SK-N-DZ (cell line): ENCODE measurements around the gene ATP5MC3. TPM values are rescaled to one million over a fixed set of nuclear protein-coding genes. Genes with fewer than 3 reads are reported as not detected.
A peak's percentile ranks its signal among the peaks of the same experiment; 100 is the strongest.
"Not testable (repeated sequence)": the region's sequence is repeated elsewhere in the genome, so short reads cannot be mapped to it uniquely, and the experiment has no call there.

Experiments
- DNase-seq: peaks from one replicate; pipeline ENCODE4 v3.0.0-alpha.2; 2015; ENCODE audit warnings: low spot score
- polyA plus RNA-seq, 2 experiments: library from polyadenylated mRNA; depleted of rRNA; stranded (reverse); fragments of >200 nt; gene quantifications; 2 replicates each; pipeline ENCODE4 v1.2.3, GENCODE V29; 2014

ATP5MC3 gene
- 362 and 398 TPM in 2 replicates for polyA plus RNA-seq (2014; cell fraction: cytosol; rRNA removed)
- 163 and 239 TPM in 2 replicates for polyA plus RNA-seq (2014; cell fraction: nucleus; rRNA removed)

- DNase-seq: peak; percentile 97
These were observed at the start of gene ATP5MC3 for GRCh38 chr2:175181104-175181876. ATP5MC3 (minus strand) TSS chr2:175181710; CDS start chr2:175181393, 317 bp downstream.

- not testable (repeated sequence) for DNase-seq
These were observed 47.1 kb upstream of the ATP5MC3 start for GRCh38 chr2:175228601-175229000.

DNA sequence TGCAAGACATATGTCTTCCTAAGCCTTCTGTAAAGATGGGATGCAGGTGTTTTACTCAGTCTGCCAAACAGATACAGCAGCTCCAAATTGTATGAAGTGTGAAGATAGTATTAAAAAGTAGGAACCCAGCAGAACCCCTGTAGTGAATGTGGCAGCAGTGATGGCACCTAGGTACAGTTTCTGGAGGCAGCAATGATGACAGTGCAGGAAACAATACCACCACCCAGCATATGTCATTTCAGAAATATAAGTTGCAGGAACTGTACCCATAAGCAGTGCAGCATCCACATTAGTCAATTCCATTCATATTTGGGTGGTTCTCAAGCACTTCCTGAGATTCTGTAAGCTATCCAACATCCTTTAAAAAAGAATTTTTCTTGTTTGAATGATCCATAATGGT is 46.7 kb upstream of the ATP5MC3 start:
- DNase-seq: no peak

GRCh38 chr2:175227393-175227792 is 45.9 kb upstream of the ATP5MC3 start:
- no peak for DNase-seq

- DNase-seq: no peak
These were observed 38.6 kb upstream of the ATP5MC3 start for GRCh38 chr2:175220075-175220474.

DNA sequence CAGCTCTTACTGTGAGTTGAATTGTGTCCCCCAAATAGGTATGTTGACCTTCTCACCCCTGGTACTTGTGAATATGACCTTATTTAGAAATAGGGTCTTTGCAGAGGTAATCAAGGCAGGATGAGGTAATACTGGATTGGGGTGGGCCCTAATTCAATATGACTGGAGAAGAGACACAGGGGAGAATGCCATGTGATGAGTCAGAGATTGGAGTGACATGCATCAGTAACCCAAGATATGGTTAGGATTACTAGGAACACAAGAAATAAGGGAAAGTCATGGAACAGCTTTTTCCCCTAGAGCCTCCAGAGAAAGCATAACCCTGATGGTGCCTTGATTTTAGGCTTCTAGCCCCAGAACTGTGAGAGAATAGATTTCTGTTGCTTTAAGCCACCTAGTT is 37.0 kb upstream of the ATP5MC3 start:
- DNase-seq: no peak

- DNase-seq: no peak
These were observed 26.4 kb upstream of the ATP5MC3 start for GRCh38 chr2:175207741-175208438.

DNA sequence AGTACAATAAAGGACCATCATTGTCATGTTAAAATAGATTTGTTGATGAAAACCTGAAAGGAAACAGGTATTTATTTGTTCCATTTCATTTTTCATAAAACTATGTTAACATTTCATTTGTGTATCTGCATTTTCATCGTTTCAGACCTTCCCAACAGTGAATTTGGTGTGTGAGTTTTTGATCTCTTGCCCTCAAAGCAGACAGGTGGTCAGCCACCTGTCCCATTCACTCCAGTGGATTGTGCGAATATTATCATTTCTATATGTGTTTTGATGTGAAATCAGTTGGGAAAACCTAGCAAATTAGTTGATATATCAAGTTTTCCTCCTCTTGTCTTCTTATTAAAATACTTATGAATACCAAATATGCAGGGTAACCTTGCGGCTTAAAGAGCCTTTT is 25.4 kb upstream of the ATP5MC3 start:
- no peak for DNase-seq

GRCh38 chr2:175205523-175205922 is 24.0 kb upstream of the ATP5MC3 start:
- no peak for DNase-seq

- peak; percentile 73 for DNase-seq
These were observed 22.3 kb upstream of the ATP5MC3 start for GRCh38 chr2:175203621-175204496.

- DNase-seq: peak; percentile 37
These were observed 13.5 kb upstream of the ATP5MC3 start for GRCh38 chr2:175195012-175195411.

DNA sequence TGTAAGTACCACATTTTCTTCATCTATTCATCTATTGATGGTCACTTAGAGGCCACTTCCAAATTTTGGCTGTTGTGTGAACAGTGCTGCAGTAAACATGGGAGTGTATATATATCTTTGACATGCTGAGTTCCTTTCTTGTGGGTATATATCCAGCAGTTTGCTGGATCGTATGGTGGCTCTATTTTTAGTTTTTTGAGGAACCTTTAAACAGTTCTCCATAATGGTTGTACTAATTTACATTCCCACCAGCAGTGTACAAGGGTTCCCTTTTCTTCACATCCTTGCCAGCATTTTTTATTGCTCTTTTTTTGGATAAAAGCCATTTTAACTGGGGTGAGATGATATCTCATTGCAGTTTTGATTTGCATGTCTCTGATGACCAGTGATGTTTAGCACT is 7.3 kb upstream of the ATP5MC3 start:
- DNase-seq: no peak

- DNase-seq: no peak
These were observed 5.9 kb upstream of the ATP5MC3 start for GRCh38 chr2:175187378-175187777.

DNA sequence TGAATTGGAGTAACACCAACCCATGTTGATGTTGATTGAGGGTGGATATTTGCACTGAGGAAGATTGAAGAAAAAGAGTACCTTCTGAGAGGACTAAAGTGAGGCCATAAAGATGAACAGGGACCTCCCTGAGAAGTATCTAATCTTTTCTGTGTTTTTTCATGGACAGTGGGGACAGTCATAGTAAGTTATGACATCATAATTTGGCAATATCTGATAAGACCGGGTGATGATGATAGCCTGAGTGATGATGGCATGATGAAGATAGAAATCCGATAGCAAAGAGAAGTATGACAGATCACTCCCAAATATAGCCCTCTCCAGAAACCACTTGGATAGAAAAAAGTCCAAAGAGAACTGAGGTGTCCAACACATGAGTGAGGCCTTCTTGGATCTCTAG is 2.2 kb upstream of the ATP5MC3 start:
- DNase-seq: no peak

DNA sequence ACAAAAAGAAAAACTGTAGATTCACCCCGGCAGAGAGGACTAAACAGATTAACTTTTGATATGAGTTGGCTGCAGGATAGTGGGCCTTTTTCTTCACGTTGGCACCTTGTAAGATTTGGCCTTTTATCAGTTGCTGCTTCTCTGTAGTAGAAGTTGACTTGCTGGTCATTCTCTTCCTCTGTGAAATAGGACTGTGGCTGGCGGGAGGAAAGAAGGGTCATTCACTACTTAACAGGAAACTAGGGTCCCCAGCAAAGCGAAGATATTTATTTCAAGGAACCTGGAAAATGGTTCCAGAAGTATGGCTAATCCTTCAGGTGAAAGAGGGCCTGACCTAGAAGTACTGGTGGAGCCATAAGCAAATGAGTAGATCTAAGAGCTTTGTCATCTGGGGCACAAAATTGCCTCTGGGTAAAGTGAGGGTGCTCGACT is 383 bp upstream of the ATP5MC3 start:
- DNase-seq: no peak

DNA sequence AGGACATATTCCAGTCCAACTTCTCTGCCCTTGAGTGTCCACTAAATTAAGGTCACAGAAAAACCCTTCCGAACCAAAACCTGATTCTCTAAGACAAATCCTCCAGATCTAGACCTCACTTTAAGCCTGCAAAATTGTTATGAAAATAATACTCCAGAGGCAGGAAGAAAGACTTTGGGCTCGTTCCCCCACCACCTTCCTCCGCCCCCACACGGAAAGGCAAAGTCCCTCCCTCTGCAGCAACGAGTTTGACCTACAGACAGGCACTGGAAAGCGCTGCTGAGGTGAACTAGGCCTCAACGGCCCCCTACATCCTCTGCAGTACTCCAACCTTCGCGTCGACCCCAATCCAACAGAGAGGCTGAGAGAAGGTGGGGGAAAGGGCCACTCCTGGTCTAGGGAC is 808 bp downstream of the ATP5MC3 start:
- DNase-seq: peak; percentile 52

DNA sequence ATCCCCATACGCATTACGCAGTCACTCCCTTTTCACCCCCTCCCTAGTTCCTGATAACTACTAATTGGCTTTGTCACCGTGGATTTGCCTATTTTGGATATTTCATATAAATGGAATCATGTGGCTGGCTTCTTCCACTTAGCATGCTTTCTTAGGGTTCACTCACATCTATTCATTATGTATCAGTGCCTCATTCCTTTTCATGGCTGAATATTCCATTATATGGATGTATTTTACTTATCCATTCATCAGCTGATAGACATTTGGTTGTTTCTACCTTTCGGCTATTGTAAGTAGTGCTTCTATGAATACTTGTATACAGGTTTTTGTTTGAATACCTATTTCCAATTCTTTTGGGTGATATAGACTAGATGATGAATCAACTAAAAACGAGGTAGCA is 4.9 kb downstream of the ATP5MC3 start:
- DNase-seq: no peak

DNA sequence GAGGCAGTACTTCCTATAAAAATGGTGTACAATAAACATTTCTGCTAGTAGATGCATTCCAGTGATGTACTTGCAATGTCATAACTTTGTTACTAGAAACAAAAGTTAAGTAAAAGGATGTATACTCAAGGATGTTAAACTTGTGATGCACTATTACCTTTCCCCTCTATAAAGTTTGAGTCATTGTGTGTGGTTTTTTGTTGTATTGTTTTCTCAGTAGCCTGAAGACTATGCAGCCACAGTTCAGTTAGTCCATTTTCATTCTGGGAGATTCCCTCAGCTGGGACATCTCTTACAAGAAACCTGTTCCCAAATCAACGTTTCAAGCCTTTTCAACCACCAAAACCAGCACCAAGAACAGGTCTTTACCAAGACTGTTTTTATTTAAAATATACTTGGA is 5.6 kb downstream of the ATP5MC3 start:
- no peak for DNase-seq

DNA sequence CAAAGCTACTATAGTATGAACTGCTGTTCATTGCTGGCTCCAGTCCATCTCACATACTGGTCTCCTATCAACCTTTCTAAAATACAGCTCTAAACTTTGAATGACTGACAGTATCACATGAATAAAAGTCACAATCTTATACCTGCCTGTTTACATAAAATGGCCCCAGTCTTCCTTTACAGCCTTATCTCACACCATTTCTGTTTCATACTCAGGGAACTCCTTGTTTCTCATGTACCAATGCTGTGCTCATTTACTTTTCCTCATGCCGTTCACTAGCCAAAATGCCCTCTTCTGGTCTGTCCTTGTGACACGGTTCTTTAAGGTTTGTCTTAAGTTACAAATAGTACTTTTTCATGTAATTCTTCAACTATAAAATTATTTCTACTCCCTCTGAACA is 6.2 kb downstream of the ATP5MC3 start:
- DNase-seq: no peak

GRCh38 chr2:175170659-175171304 is 10.7 kb downstream of the ATP5MC3 start:
- DNase-seq: no peak

DNA sequence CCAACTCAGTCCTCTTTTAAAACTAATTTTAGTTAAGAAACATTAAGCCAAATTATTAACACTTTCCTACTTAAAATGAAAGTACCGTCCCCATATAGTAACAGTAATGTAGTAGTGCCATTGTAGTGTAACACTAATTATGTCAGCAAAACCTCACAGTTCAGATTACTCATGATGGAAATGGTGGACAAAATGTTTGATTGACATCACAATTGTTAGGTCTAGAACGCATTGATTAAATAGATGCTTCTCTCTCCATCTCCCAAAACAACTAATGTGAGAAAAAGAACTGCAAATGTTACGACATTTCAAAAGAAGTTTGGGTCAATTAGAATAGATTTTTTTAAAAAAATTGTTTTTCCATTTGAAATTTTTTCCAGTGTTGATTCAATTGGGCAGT is 12.3 kb downstream of the ATP5MC3 start:
- DNase-seq: no peak
